GM03348 (cell line): ENCODE measurements around the gene CMC2.

Experiments used
- DNase-seq: peaks from one replicate; pipeline ENCODE4 v3.0.0; 2012; ENCODE audit warnings: low spot score

Gene CMC2

GRCh38 chr16:81003064-81003463 lies 3.6 kb downstream of the CMC2 start:
- DNase-seq: no peak

- DNase-seq: no peak
Observed at GRCh38 chr16:81001330-81001729, 5.4 kb downstream of the CMC2 start.

GRCh38 chr16:81000873-81001272 lies 5.8 kb downstream of the CMC2 start:
- DNase-seq: no peak

GRCh38 chr16:80997964-80998620 lies 8.6 kb downstream of the CMC2 start:
- no peak for DNase-seq

- peak; percentile 16 for DNase-seq
Observed at GRCh38 chr16:80997139-80997798, 9.4 kb downstream of the CMC2 start.

- no peak for DNase-seq
Observed at GRCh38 chr16:80996688-80997138, 10.0 kb downstream of the CMC2 start.

GRCh38 chr16:80994451-80994850 lies 12.2 kb downstream of the CMC2 start:
- DNase-seq: no peak

GRCh38 chr16:80993834-80994233 lies 12.9 kb downstream of the CMC2 start:
- no peak for DNase-seq

- DNase-seq: peak; percentile 73
Observed at GRCh38 chr16:80993307-80993706, 13.4 kb downstream of the CMC2 start.

GRCh38 chr16:80992676-80993293 lies 13.9 kb downstream of the CMC2 start:
- DNase-seq: no peak

GRCh38 chr16:80991792-80992430 lies 14.8 kb downstream of the CMC2 start:
- DNase-seq: no peak

GRCh38 chr16:80990978-80991377 lies 15.7 kb downstream of the CMC2 start:
- no peak for DNase-seq

GRCh38 chr16:80990577-80990976 lies 16.1 kb downstream of the CMC2 start:
- DNase-seq: no peak

GRCh38 chr16:80989801-80990200 lies 16.9 kb downstream of the CMC2 start:
- no peak for DNase-seq

GRCh38 chr16:80988756-80989155 lies 17.9 kb downstream of the CMC2 start:
- no peak for DNase-seq

GRCh38 chr16:80986557-80986956 lies 20.1 kb downstream of the CMC2 start:
- no peak for DNase-seq

GRCh38 chr16:80985611-80986010 lies 21.1 kb downstream of the CMC2 start:
- DNase-seq: no peak

- DNase-seq: no peak
Observed at GRCh38 chr16:80984124-80984892, 22.4 kb downstream of the CMC2 start.

GRCh38 chr16:80982646-80983045 lies 24.0 kb downstream of the CMC2 start:
- DNase-seq: no peak

- no peak for DNase-seq
Observed at GRCh38 chr16:80981103-80981502, 25.6 kb downstream of the CMC2 start.

- DNase-seq: no peak
Observed at GRCh38 chr16:80976946-80977345, 29.7 kb downstream of the CMC2 start.
